Measurements from ENCODE around the gene NLRX1.

Gene NLRX1

DNA sequence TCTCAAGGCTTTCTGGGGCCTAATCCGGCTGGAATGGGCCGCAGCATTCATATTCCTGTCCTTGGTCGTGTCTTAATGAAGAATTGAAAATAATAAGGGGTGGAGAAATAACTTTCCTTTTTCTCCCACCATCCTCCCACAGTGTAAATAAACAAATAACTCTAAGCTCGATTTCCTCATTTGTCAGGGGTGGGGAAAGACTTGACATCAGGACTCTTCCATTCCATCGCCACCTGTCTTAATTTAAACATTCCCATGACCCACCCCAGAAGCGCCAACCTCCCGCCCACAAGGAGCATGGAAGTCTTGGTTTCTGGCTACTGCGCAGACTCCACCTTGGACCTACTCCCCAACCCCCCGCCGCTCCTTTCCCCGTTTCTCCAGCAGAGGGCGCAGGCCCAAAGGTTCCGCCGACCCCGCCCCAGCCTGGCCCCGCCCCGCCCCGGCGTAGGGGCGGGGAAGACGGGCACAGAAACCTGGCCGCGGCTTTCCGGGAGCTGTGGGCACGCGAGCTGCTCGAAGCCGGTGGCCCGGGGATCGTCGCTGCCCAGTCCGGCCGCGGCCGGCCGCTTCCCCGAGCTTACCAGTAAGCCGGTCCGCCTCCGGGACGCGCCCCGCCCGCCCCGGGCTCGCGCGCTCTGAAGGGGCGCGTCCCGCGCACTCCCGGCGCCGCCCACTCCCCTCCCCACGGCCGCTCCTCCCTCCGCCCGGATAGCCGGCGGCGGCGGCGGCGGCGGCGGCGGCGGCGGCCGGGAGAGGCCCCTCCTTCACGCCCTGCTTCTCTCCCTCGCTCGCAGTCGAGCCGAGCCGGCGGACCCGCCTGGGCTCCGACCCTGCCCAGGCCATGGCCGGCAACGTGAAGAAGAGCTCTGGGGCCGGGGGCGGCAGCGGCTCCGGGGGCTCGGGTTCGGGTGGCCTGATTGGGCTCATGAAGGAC, 37.3 kb downstream of the NLRX1 start, which contains the start of gene CBL:
CBL (plus strand) TSS at position 766 of the 937 bp plus-strand sequence; CDS start at position 845, 79 bp downstream.
- TF ChIP-seq, protein P1, sequence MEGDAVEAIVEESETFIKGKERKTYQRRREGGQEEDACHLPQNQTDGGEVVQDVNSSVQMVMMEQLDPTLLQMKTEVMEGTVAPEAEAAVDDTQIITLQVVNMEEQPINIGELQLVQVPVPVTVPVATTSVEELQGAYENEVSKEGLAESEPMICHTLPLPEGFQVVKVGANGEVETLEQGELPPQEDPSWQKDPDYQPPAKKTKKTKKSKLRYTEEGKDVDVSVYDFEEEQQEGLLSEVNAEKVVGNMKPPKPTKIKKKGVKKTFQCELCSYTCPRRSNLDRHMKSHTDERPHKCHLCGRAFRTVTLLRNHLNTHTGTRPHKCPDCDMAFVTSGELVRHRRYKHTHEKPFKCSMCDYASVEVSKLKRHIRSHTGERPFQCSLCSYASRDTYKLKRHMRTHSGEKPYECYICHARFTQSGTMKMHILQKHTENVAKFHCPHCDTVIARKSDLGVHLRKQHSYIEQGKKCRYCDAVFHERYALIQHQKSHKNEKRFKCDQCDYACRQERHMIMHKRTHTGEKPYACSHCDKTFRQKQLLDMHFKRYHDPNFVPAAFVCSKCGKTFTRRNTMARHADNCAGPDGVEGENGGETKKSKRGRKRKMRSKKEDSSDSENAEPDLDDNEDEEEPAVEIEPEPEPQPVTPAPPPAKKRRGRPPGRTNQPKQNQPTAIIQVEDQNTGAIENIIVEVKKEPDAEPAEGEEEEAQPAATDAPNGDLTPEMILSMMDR (IDR thresholded peaks at IDR 0.05; ENCODE audit: insufficient read depth, low read length, missing control alignments) = peak; percentile 92
- ChIA-PET POLR2A (interaction anchor here (0.7 to 2.0 kb wide), 3 partner anchors 111 to 115 kb away, joined by 3 to 7 read pairs (median 3); a partner anchor contains a TSS), CTCF (interaction anchor here (0.6 to 5.5 kb wide), 72 partner anchors 10 to 272 kb away, joined by 3 to 78 read pairs (median 5); partner anchors contain the start of genes ABCG4, C2CD2L, DPAGT1 and MCAM)
- H3K4me3 ChIP-seq (ENCODE audit: low read depth, low read length) = peak within 1 kb of the TSS; percentile 91
- DNase-seq (ENCODE audit: low read depth, low spot score) = no peak

DNA sequence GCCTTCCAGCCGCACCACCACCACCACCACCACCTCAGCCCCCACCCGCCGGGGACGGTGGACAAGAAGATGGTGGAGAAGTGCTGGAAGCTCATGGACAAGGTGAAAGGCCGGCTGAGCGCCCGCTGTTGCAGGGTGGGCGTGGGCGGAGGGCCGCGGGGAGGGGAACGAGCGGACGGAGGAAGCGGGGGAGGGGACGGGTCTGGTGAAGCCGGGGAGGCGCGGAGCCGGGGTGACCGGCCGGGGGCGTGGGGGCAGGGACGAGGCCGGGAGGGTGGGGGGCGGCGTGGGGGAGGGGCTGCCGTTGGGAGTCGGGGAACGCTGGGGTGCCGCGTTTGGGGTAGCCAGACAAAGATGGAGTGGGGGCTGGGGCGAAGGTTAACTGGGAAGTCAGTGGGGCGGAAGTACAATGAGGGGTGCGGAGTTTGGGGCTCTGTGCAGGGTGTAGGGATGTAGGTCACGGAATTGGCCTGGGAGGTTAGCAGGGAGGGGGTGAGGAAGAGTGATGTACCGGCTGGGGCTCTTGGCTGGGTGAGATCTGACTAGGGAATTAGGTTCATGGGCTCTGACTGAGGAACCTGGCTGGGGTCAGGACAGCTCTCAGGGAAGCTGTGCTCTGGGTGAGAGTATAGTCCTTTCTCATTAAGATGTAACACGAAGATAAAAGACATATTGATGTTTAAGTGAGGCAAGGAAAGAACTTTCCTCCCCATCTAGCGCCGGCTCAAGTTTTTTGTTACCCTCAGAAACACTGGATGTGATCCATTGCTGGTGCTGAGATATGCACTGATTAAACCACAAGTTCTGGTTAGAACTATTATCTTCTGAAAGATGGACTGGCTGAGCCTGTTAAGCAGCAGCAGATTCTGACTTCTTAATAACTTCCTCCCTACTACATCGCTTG, 38.2 kb downstream of the NLRX1 start:
- ChIA-PET POLR2A (interaction anchor here (0.7 to 2.0 kb wide), 3 partner anchors 112 to 115 kb away, joined by 3 to 7 read pairs (median 3); a partner anchor contains a TSS), CTCF (interaction anchor here (0.6 to 5.5 kb wide), 61 partner anchors 9 to 271 kb away, joined by 3 to 78 read pairs (median 7); partner anchors contain the start of genes ABCG4, C2CD2L, DPAGT1 and MCAM)
- no peak for DNase-seq (ENCODE audit: low read depth, low spot score)
- H3K4me3 ChIP-seq (ENCODE audit: low read depth, low read length) = peak overlapping the region; percentile 91
- TF ChIP-seq, protein P1 (IDR thresholded peaks at IDR 0.05; ENCODE audit: insufficient read depth, low read length, missing control alignments) = no peak

DNA sequence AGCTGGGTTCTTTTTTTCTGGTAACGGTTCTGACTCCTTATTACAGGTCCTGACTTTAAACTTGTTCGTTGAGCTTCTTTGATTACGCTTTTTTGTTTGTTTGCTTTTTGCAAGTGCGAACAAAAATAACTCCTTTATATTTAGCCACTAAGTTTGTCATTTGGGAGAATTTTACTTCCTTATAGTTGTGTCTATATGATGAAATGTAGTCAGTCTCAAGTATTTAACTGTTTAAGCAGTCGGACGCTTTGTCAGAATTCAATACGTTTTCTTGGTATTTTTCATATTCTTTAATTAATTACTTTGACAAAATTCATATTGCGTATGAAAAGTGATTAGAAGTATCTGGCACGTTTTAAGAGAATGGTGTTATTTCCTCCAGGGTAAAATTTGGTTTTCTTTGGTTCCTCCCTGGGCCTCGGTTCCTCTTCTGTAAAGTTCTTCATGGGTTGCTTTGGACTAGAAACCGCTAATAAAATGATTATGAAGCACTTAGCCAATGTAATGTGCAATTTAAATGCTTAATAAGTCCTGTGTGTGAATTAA, 39.0 kb downstream of the NLRX1 start:
- TF ChIP-seq, protein P1 (IDR thresholded peaks at IDR 0.05; ENCODE audit: insufficient read depth, low read length, missing control alignments) = no peak
- no peak for DNase-seq (ENCODE audit: low read depth, low spot score)
- CTCF ChIA-PET = interaction anchor here (1.3 to 5.5 kb wide), 10 partner anchors 9 to 186 kb away, joined by 3 to 78 read pairs (median 34); partner anchors contain the start of gene MCAM
- POLR2A ChIA-PET = interaction anchor here (2.0 kb wide), 1 partner anchor 113 kb away, joined by 7 read pairs; a partner anchor contains a TSS
- peak overlapping the region; percentile 91 for H3K4me3 ChIP-seq (ENCODE audit: low read depth, low read length)

DNA sequence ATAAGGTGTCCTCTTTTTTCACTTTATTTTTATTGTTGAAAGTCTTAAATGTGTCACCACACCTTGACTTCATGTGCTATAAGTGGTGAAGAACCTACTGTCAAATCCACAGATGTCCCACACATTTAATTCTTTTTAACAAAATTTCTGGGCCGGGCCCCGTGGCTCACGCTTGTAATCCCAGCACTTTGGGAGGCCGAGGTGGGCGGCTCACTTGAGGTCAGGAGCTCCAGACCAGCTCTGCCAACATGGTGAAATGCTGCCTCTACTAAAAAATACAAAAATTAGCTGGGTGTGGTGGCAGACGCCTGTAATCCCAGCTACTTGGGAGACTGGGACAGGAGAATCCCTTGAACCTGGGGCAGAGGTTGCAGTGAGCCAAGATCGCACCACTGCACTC, 40.7 kb downstream of the NLRX1 start:
- TF ChIP-seq, protein P1 (IDR thresholded peaks at IDR 0.05; ENCODE audit: insufficient read depth, low read length, missing control alignments) = no peak
- POLR2A ChIA-PET = interaction anchor here (0.6 kb wide), 1 partner anchor 45 kb away, joined by 3 read pairs; no protein-coding TSS in a partner anchor

DNA sequence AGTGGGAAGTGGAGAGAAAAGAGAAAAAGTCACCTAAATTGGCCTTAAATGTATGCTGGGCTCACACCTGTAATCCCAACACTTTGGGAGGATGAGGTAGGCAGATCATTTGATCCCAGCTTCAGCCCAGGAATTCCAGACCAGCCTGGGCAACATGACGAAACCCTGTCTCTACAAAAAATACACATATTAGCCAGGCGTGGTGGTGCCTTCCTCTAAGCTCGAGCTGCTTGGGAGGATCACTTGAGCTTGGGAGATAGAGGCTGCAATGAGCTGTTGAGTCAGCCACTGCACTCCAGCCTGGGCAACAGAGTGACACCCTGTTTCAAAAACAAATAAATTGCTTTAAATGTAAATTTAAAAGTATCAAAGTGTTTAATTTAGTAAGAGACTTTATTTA, 41.5 kb downstream of the NLRX1 start:
- TF ChIP-seq, protein P1 (IDR thresholded peaks at IDR 0.05; ENCODE audit: insufficient read depth, low read length, missing control alignments) = no peak
- H3K4me3 ChIP-seq (ENCODE audit: low read depth, low read length) = no peak overlapping the region
- CTCF ChIA-PET = interaction anchor here (1.0 to 3.1 kb wide), 4 partner anchors 41 to 111 kb away, joined by 3 to 11 read pairs (median 4); no protein-coding TSS in a partner anchor
- DNase-seq (ENCODE audit: low read depth, low spot score) = no peak
- POLR2A ChIA-PET = no interaction called here

More for the DNA sequence above, 40.7 kb downstream of the NLRX1 start:
- no peak for DNase-seq (ENCODE audit: low read depth, low spot score)
- H3K4me3 ChIP-seq (ENCODE audit: low read depth, low read length) = no peak overlapping the region
- CTCF ChIA-PET = interaction anchor here (1.1 to 1.4 kb wide), 3 partner anchors 12 to 112 kb away, joined by 4 to 5 read pairs (median 4); no protein-coding TSS in a partner anchor
